Activated naive CD8-positive, alpha-beta T cell treated with anti-CD3 and anti-CD28 coated beads, Interleukin-2, amount 50 U/mL, for 16 hours (primary cell): ENCODE measurements around the gene TK1.
"Not testable (repeated sequence)": the region's sequence is repeated elsewhere in the genome, so short reads cannot be mapped to it uniquely, and the experiment has no call there.

Experiments
- DNase-seq: peaks from one replicate; pipeline ENCODE4 v3.0.0-alpha.2; 2020; ENCODE audit warnings: low read depth, low spot score

The TK1 gene

DNA sequence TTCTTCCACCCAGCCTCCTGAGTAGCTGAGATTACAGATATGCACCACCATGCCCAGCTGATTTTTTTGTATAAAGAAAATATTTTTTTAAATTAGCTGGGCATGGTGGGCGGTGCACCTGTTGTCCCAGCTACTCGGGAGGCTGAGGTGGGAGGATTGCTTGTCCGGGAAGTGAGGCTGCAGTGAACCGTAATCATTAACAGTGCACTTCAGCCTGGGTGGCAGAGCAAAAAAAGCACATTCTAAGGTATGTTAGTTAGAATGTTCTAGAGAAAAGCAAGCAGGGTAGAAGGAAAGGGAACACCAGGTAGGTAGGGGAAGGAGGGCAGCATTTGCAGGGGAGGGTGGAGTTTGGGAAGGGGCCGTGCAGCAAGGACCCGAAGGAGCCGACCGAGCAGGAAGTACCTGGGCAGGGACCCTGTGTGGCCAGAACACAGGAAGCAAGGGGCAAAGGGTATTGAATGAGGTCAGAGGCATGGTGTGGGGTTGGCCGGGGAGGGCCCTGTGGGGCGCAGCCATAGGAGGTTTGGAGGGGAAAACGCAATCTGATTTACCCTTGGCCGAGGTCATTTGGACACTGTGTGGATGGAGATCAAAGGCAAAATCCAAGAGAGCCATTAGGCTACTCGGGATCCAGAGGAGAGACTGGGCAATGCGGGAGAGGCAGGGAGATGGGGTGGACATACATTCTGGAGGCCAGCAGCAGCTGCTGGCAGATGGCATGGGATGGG is 38.4 kb downstream of the TK1 start:
- DNase-seq, result no peak

DNA sequence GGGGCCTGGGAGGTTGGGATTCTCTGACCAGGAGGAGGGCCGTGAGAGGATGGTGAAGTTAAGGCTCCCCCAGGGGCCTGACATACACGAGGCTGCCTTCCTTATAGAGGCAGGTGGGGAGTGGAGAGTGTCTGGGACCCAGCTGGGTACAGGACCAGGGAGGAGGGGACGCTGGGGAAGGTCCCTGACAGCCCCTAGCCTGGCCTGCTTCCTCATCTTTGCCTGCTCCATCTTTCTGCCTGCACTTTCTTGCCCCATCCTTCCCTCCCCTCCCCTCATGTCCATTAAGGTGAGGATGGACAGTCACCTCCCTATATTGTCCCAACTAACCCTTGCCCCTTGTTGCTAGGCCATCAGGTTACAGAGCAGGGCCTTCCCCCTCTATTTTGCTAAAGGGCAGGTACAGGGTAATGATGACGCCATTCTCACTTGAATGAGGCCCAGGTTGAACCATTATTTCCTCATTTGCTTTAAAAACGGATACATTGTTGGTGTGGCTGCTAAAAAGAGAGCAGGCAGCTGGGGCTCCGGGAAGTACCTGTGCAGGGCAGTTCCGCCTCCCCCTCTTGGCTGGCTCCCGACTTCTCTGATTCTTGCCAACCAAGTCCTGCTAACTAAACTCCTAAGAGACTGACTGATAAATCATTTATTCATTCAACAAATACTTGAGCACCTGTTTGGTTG is 39.4 kb downstream of the TK1 start:
- no peak for DNase-seq

GRCh38 chr17:78146881-78147280 is 40.0 kb downstream of the TK1 start:
- no peak for DNase-seq

GRCh38 chr17:78146471-78146869 is 40.4 kb downstream of the TK1 start:
- DNase-seq, result no peak

DNA sequence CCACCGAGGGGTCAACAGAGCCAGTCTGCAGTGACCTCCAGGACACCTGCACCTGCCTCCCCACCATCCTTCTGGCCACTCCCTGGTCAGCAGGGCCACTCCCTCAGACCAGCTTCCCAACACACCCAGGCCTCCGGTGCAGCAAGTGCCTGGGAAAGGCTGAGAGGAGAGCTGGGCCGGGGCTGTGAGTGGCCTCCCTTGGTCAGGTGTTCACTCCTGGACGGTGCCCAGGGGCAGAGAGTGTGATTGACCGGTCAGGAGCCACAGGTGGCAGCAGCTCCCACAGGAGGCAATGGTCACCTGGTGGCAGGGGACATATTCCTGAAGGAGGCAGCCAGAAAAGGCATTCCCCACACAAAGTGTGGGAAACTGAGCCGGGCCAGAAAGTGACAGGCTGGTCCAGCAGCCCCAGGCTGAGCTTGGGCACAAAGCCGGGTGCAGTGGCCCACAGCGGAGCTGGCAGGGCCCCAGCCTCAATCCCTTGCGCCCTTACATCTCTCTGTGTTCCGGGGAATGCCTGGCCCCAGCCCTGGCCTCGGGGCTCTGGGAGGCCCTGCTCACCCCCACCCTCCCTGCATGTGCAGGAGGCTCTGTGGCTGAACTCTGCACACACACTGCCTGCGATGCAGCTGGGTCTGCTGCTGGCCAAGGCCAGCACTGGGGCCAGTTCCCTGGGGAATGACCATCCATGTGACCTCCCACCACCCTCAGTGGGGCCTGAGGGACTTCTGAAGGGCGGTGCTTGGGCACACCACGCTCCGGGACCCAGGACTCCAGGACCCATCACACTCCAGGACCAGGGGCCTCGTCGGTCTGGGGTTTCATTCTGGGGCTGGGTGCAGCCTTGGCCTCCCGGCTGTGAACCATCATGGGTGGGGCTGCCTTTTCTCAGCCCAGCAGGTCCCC is 41.9 kb downstream of the TK1 start:
- no peak for DNase-seq

GRCh38 chr17:78144147-78144719 is 42.6 kb downstream of the TK1 start:
- no peak for DNase-seq

GRCh38 chr17:78143214-78144146 is 43.4 kb downstream of the TK1 start:
- DNase-seq, result no peak

GRCh38 chr17:78142119-78142861 is 44.6 kb downstream of the TK1 start:
- no peak for DNase-seq

- DNase-seq, result no peak
Measured at GRCh38 chr17:78141437-78142118, 45.3 kb downstream of the TK1 start.

- DNase-seq, result peak; percentile 87
Measured at GRCh38 chr17:78140169-78141051, 46.4 kb downstream of the TK1 start.

DNA sequence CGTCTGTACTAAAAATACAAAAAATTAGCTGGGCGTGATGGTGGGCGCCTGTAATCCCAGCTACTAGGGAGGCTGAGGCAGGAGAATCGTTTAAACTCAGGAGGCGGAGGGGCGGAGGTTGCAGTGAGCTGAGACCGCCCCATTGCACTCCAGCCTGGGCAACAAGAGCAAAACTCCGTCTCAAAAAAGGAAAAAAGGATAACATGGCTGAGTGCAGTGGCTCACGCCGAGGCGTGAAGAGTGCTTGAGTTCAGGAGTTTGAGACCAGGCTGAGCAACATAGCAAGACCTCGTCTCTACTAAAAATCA is 47.0 kb downstream of the TK1 start:
- DNase-seq, result not testable (repeated sequence)

DNA sequence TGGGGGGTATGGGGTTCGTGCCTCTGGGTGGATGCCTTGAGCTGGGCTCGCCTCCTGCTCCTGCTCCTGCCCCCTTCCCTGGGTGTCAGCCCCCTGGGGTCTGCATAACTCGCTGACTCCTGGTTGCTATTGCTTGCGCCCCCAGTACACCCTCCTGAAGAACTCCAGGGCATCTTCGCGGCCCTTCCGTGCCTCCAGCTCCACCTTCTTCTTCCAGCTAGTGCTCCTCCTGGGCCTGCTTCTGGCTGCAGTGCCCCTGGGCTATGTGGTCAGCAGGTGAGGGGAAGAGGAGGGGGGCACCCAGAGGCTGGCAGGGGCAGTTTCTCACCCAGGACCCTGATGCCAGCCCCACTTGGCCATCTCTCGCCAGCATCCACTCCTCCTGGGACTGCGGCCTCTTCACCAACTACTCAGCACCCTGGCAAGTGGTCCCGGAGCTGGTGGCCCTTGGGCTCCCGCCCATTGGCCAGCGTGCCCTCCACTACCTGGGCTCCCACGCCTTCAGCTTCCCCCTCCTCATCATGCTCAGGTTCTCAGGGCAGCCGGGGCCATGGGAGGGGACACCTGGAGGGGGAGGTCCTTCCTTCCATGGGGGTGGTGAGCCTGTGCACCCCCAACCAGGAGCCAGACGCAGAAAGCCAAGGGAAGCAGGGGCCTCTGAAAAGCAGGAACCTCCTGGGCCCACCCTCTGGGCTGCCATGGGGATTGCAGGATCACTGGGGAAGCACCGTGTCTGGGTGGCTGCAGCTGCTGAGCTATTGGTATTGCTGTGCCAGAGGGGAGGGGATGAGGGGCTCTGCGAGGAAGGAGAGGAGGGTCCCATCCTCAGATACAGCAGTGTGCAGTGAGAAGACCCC is 48.4 kb downstream of the TK1 start:
- no peak for DNase-seq

DNA sequence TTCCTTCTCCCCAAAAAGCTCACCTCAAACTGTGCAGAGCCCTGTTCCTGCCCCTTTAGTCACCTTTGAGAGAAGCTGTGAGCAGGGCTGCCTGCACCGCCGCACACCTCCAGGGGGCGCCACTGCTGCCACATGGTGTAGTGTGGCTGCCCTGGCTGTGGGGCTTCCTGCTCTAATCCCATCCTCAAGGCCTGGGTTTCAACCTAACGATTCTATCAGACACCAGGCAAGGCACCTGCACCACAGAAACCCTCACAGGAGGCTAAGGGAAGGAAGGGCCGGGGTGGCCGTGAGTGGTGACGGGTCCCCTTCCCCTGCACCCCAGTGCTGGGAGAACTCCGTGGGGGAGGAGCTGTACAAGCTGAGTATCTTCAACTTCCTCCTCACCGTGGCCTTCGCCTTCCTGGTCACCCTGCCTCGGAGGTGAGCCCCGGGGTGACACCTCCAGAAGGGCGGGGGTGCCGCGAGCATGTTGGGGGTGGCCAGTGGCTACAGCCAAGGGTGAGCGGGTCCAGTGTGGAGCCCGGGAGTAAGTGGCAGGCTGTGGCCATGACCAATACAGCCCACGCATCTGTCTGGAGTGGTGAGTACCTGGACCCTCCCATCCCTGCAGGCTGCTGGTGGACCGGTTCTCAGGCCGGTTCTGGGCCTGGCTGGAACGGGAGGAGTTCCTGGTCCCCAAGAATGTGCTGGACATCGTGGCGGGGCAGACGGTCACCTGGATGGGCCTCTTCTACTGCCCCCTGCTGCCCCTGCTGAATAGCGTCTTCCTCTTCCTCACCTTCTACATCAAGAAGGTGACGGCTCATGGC is 49.3 kb downstream of the TK1 start:
- DNase-seq, result no peak

GRCh38 chr17:78135858-78136500 is 50.9 kb downstream of the TK1 start:
- DNase-seq, result no peak

DNA sequence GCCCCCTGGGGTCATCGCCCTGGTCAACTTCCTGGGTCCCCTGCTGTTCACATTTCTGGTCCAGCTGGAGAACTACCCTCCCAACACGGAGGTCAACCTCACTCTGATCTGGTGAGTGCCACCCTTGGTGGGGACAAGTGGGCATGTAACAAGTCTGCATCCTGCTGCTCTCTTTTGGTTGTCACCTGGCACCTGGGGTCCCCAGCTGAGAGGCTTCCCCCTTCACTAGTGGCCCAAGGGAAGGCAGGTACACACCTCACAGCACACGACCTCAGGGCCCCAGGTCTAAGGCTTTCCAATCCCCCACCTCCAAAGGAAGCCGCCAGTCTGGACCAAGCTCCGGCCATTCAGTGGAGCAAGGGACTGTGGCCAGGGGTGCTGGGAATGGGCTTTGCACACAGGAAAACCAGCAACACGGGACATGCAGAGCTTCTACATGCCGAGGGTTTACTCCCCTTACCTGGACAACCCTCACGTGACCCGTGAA is 51.9 kb downstream of the TK1 start:
- no peak for DNase-seq
